HG02840 (cell line): ENCODE measurements around the gene CLEC16A.

Experiments
- ATAC-seq: cut with Tn5 transposase; IDR thresholded peaks from one replicate; pipeline ENCODE4 v1.9.1; 2021; ENCODE audit warnings: mild to moderate bottlenecking, moderate library complexity, moderate number of reproducible peaks; ENCODE audit not compliant: unreplicated experiment, low FRiP score

Gene CLEC16A

DNA sequence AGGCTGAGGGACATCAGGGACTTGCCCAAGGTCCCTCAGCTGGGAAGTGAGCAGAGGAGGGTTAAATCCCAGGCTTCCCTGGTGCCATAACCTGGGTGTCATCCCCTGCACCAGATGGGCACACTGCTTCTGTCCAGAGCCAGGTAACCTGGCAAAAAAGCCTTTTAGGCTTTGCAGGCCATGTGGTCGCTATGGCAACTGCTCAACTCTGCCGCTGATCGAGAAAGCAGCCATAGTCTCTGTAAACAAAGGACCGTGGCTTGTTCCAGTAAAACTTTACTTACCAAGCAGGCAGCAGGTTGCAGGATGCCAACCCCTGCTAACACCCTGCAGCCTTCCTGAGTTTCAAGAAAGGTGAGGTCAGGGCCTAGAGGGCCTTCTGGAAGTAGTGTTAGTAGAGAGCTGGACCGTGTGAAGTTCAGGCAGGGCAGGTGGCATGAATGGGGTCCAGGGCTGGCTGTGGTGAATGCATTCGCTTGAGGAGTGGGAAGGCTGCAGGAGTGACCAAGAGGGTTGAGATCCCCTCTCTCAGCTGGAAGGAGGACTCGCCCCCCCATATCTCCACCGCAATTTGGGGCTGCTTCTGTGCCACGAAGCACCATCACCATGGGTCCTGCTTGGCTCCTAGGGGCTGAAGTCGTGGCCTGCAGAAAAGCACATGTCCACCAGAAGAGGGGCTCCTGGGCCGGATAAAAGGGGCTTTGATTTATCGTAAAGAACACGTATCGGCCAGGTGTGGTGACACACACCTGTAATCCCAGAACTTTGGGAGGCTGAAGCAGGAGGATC is 220.3 kb downstream of the CLEC16A start:
- no peak for ATAC-seq

DNA sequence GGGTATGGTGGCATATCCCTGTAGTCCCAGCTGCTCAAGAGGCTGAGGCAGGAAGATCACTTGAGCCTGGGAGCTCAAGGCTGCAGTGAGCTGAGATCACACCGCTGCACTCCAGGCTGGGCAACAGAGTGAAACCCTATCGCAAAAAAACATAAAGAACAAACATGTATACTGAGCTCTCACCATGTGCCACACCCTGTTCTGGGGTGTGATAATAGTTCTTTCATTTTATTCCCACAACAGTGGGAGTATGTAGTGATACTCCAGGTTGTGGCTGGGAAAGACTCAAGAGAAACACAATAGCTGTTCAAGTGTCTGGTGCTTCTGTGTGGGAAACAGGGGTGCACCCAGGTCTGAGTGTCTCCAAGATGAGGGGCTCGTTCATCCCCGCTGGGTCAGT is 221.0 kb downstream of the CLEC16A start:
- ATAC-seq = no peak

DNA sequence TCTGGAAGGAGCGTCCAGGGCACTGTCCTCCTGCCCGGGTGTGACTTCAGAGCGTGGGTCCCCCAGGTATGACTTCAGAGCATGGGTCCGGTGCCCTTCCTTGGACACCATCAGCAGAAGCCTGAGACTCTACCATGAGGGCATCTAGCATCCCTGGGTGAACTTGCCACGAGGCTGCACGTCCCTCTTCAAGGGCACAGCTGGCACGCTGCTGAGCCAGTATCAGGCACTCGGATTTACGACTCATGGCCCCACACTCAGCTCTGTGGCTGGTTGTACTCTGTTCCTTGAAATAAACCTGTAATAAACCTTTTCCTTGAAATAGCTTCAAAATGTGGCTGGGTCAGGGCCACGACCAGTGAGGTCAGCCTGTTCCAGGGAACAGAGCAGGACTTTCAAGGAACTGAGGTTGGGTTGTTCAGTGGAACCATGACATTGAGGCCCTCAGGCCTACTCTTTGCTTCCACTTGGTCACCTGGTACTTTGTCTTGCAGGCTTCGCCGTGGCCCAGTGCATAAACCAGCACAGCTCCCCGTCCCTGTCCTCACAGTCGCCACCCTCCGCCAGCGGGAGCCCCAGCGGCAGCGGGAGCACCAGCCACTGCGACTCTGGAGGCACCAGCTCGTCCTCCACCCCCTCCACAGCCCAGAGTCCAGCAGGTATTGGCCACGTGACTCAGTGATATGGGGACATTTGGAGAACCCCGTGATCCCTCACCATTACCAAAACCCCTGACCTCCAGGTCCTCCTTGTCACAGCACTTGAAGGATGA is 221.7 kb downstream of the CLEC16A start:
- no peak for ATAC-seq

DNA sequence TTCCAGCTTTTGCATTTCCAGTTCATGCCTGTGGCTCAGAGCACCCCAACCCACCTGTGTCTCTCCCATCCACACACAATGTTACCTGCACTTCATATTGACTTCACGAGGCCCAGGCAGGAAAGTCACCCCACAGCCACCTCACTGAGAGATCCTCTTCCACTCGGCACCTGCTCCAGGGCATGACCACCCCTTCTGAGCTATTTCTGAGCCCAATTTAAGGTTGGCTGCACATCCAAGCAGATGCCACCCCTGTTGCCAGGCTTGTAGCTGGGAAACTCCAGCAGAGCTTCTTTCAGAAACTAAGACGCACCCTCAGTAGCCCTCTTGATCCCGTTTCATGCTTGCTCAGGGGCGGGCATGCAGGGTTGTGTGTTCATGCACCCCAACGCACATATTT is 223.2 kb downstream of the CLEC16A start:
- no peak for ATAC-seq

DNA sequence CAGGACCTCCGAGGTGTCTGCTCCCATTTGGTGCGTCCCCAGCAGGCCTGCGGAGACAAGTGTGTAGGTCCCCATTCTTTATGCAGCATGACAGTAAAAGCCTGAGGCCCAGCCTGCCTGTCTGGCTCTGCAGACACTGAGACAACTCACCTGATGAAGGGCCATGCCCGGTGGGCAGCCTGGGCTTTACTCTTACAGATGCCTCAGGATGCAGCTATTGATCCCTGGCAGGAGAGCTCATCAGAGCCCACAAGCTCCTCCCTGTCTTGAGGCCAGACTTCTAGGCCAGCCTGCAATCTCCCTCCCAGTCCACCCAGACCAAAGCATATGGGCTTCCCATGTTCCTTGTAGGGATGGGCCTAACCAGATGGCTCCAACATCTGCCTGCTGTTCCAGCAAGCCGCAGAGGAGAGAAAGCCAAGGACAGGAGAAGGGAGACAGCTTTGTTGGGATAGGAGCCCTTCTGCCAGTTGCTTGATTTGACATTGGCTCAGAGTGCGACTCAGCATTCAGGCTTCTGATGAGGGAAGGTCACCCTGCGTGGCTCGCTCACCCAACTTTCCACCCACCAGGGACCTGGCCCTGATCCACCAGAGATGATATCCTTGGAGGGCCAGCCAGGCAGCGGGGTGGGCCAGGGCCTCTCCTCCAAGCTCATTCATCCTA is 224.2 kb downstream of the CLEC16A start:
- ATAC-seq = no peak

DNA sequence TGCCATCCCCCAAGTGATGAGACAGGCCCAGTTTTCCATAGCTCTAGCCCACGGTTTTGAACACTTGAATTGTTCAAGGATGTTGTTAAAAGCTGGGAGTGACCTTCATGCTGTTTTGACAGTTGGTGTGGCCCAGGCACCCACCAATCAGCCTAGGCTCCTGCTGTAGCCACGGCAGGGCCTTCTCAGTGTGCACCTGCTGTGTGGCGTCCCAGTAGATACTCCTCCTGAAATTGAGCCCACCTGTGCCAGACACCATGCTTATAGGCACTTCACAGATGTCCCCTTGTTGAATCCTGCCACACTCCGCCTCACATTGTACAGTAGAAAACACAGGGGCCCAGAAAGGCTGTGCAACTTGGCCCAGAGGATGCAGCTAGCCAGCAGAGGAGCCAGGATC is 225.3 kb downstream of the CLEC16A start:
- ATAC-seq = no peak

DNA sequence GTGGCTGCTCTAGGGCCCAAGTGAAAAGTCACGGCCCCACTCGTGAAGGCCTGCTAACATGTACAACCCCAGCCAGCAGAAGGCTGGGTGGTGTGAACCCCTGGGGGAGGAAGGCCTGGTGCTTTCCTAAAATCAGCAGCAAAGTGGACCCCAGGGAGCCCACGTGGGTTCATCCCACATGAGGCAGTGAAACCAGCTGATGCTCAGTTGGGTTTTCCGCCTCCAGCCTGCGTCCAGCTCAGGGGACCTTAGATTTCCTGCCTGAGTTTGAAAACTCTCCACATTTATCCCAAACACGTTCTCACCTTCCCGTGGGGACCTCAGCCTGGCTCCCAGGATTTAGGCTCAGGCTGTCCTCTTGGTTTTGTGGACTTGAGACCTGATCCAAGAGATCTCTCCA is 225.8 kb downstream of the CLEC16A start:
- ATAC-seq = no peak

DNA sequence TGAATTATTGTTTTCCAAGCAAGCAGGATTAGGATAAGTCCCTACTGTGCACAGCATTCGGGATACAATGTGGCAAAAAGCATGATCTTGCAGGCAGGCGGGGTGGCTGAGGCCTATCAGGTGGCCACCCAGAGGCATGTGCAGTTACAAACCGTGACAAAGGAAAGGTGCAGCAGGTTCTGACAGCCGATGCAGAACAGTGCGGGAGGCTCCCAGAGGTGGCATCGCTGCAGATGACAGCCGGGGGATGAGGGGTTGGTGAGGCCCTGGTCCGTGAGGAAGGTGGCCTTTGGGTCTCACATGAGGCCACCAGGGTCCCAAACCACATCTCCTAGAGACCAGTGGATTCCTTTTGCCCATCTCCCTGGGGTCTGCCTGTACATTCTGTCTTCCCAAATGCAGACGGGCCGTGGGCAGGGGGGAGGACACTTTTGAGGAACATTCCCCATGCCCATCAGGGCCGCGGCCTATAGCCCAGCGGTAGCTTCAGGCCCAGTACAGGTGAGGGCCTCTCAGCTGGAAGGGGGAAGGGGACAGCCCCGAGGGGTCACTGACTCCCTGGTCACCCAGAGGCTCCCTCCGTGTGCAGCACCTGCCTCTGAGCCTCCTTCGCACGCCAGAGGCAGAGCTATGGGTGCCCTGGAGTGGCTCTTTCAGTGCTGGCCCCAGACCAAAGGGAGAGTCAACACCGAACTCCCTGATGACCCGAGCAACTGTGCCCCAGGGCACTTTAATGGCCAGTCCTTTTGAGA is 226.5 kb downstream of the CLEC16A start:
- no peak for ATAC-seq

DNA sequence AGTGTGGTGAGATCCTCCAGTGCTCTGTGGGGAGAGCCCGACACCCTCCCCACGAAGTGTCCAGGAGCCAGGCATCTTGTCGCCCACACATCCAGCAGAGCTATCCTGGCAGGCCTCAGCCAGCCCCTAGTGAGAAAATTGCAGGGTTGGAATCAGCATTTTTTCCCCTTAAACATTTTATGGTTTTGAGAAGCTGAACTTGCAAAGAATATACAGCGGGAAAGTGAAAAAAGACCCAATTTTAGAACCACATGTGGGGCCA is 227.0 kb downstream of the CLEC16A start:
- ATAC-seq = no peak

DNA sequence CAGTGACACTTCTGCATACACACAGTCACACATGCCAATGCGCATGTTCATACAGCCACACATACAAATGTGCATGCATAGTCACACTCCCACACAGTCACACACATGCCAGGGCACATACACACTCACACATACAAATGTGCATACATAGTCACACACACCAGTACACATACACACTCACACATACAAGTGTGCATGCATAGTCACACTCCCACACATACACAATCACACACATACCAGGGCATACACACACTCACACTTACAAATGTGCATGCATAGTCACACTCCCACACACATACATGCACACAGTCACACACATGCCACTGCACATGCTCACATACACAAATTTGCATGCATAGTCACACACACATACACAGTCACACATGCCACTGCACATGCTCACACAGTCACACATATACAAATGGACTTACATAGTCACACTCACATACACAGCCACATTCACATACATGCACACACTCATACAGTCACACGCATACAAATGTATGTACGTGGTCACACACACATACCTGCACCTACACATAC is 227.5 kb downstream of the CLEC16A start:
- ATAC-seq = no peak

DNA sequence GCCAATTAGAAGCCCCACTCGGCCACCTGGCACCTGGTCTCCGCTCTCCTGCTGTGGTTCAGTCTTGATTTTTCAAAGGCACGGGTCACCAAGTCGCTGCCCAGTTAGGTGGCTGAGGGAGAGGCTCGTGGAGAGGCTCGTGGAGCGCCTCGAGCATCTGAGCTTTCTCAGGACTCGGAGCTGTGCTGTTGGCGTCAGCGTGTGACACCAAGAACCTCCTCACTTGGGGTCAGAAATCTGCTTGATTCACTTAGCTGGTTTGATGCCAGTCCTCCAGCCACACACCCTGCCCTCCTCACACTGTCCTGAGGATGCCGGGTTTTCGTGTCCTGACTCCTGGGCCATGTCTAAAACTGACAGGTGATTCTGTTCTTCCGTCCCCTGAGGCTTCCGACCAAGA is 229.1 kb downstream of the CLEC16A start:
- ATAC-seq = no peak

DNA sequence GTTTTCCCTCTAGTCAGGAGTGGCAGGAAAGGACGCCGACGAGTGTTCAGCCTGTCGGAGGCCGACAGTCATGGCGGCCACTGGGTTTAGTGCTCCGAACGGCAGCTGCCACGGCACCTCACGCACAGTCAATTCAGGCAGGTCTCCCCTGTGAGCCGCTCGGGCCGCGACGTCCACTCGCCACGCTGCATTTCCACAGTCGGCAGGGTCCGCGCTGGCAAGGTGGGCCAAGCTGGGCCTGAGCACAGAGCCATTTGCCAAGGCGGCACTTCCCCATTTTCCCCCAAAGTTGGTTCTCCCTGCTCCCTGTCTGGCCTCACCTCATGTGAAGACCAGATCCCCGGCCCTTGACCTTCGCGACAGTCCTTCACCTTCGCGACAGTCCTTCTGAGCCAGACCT is 229.8 kb downstream of the CLEC16A start:
- no peak for ATAC-seq

DNA sequence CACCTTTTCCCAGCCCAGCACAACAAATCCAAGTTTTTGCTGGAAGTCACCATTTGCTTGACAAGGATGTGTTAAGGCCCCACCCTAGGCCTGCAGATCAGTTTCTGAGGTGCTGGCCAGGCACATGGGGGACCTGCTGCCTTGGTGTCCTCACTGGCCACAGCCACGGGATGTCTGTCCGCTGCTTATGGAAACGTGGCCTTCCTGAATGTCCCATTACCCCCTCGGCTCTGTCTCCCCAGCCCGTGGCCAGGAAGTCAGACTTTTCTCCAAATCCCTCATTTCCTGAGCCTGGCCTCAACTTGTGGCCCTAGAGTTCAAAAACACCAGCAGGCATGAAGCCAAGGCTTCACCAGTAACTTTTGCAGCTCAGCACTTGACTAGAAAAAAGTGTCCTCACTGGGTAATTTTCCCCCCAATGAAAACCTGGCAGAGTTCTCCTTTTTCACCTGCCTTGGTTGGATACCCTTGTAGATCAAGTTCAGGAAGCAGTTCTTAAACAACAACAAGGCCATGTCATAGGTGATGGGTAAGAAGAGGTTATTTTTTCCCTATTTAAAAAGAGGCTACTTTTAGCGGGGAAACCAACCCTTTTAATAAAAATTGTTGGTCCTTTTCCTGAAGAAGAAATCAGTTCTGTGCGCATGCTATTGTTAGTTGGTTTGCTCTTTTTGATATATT is 230.9 kb downstream of the CLEC16A start:
- no peak for ATAC-seq

DNA sequence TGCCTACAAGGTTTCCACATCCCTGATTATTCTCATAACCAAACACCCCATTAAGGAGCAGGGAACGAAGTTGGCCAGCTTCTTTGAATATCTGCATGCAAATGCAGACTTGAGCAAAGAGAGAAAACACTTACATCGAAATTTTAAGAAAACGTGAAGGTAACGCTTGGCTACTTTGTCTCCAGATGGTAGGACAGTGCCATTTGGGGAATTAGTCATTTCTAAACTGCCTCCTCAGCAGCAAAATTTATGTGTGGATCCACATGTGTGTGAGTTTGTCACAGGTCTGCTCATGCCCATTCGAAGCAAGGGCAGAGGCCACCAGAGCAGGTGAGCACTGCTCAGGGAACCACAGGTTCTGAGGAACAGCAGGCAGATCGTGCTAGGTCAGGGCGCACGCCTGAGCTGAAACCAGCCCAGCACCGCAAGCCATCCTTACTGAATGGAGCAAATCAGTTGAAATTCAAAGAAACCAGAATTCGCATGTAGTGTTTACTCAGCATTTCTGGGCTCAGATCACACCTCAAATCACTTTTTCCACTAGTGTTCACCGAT is 231.5 kb downstream of the CLEC16A start:
- no peak for ATAC-seq

DNA sequence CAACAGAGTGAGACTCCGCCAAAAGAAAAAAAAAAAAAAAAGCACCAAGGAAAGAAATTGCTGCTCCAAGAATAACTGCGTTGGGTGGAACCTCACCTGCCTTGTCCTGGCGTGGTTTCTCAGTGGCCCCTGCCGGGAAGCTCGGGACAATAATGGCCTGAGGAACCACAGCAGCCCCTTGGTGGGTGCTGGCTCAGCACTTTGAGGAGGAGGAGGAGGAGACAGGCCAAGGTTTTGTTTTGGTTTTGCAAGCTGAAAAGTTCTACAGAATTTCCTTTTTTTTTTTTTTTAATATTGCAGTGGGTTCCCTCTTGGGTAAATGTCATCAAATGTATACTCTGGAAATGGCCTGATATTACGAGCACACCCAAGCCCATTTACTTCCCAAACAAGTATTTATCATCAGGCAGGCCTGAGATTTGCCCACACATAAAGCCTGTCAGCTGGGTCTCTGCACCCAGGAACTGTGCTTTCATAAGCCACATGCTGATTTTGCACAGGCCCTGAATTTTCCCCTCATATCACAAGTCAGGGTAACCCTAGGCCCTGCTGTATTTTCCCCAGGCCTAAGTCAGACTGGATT is 233.3 kb downstream of the CLEC16A start:
- no peak for ATAC-seq

DNA sequence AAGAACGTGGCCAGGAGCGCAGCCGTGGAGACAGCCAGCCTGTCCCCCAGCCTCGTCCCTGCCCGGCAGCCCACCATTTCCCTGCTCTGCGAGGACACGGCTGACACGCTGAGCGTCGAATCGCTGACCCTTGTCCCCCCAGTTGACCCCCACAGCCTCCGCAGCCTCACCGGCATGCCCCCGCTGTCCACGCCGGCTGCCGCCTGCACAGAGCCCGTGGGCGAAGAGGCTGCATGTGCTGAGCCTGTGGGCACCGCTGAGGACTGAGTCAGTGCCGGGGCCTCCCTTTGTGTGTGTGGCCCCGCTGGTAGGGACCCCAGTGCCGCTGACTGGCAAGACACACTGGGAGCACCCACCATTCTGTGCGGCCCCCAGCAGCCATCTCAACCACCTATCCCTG is 234.1 kb downstream of the CLEC16A start:
- ATAC-seq = no peak

DNA sequence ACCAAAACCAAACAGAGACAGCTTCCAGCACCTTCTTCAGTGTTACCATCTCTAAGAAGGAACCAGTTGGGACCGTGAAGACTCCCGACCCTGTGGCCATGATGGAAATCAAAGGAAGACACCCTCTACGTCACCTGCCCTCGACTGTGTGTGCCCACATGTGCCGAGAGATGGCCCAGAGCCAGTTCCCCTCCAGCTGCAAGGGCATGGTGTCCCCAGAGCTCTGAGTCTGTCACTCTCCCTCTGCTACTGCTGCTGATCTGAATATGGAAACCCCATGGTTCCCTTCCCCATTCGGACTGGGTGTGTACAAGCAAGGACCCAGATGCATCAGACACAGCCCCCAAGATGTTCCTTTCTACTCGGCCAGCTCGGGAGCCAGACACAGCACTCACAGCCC is 235.2 kb downstream of the CLEC16A start:
- no peak for ATAC-seq

DNA sequence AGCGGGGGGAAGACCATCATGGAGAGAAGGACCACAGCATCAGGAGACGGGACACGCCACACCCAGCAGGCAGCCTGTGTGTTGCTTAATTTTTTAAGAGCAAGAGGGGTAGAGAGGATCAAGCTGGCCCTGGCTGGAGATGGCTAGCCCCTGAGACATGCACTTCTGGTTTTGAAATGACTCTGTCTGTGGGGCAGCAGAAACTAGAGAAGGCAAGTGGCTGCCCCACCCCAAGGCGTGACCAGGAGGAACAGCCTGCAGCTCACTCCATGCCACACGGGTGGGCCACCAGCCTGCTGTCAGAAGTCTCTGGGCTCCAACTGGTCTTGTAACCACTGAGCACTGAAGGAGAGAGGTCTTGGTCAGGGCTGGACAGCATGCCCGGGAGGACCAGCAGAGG is 236.1 kb downstream of the CLEC16A start:
- no peak for ATAC-seq

DNA sequence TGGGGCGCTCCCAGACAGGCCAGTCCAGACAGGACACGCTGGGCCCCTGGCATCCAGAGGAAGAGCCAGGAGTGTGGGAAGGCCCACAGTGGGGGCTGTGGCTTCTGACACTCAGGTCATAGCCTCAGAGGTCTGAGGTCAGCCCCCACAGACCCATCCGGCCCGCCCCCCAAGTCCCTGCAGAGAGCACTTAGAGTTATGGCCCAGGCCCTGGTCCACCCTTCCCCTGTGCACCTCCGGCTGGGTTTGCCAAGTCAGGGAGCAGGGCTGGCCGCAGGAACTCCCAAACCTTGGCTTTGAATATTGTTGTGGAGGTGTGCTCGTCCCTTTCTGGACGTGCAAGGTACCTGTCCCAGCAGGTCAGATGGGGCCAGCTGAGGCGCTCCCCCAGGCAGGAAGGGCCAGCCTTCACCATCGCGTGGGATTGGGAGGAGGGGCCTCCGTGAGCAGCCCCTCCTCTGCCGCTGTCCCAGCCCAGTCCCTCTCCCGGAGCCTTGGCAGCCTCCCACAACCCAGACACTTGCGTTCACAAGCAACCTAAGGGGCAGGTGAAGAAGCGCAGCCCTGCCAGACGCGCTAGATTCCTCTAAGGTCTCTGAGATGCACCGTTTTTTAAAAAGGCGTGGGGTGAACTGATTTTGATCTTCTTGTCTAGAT is 237.0 kb downstream of the CLEC16A start:
- ATAC-seq = no peak
